ENCODE measurements around the gene OR10D3.

Gene OR10D3

GRCh38 chr11:124202951-124203350 is 19.8 kb downstream of the OR10D3 start:
- H3K4me3 ChIP-seq (ENCODE audit: low read depth, low read length): no peak overlapping the region
- in situ Hi-C loops (cut with HindIII; ENCODE audit: low sequenced_read_pairs): no loop called here
- DNase-seq (ENCODE audit: low read depth): no peak
- TF ChIP-seq, protein P1, sequence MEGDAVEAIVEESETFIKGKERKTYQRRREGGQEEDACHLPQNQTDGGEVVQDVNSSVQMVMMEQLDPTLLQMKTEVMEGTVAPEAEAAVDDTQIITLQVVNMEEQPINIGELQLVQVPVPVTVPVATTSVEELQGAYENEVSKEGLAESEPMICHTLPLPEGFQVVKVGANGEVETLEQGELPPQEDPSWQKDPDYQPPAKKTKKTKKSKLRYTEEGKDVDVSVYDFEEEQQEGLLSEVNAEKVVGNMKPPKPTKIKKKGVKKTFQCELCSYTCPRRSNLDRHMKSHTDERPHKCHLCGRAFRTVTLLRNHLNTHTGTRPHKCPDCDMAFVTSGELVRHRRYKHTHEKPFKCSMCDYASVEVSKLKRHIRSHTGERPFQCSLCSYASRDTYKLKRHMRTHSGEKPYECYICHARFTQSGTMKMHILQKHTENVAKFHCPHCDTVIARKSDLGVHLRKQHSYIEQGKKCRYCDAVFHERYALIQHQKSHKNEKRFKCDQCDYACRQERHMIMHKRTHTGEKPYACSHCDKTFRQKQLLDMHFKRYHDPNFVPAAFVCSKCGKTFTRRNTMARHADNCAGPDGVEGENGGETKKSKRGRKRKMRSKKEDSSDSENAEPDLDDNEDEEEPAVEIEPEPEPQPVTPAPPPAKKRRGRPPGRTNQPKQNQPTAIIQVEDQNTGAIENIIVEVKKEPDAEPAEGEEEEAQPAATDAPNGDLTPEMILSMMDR (IDR thresholded peaks at IDR 0.05; ENCODE audit: low read depth, low read length, missing control alignments): no peak

- in situ Hi-C loops (cut with HindIII; ENCODE audit: low sequenced_read_pairs): no loop called here
- no peak for DNase-seq (ENCODE audit: low read depth)
- no peak overlapping the region for H3K4me3 ChIP-seq (ENCODE audit: low read depth, low read length)
- TF ChIP-seq, protein P1 (IDR thresholded peaks at IDR 0.05; ENCODE audit: low read depth, low read length, missing control alignments): no peak
Measured at GRCh38 chr11:124204008-124204407, 20.9 kb downstream of the OR10D3 start.

DNA sequence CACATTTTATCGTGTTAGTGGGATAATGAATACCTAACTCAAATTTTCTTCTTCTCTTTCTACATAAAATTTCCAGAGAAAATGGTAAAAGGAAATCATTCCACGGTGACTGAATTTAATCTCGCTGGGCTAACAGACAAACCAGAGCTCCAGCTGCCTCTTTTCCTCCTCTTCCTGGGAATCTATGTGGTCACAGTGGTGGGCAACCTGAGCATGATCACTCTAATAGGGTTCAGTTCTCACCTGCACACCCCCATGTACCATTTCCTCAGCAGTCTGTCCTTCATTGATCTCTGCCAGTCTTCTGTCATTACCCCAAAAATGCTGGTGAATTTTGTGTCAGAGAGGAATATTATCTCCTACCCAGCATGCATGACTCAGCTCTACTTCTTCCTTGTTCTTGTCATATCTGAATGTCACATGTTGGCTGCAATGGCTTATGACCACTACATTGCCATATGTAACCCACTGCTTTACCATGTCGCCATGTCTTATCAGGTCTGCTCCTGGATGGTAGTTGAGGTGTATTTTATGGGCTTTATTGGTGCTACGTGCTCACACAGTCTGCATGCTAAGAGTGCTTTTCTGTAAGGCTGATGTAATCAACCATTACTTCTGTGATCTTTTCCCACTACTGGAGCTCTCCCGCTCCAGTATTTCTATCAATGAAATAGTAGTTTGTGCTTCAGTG is 24.1 kb downstream of the OR10D3 start:
- DNase-seq (ENCODE audit: low read depth): no peak
- no peak overlapping the region for H3K4me3 ChIP-seq (ENCODE audit: low read depth, low read length)
- in situ Hi-C loops (cut with HindIII; ENCODE audit: low sequenced_read_pairs): no loop called here
- TF ChIP-seq, protein P1 (IDR thresholded peaks at IDR 0.05; ENCODE audit: low read depth, low read length, missing control alignments): no peak

DNA sequence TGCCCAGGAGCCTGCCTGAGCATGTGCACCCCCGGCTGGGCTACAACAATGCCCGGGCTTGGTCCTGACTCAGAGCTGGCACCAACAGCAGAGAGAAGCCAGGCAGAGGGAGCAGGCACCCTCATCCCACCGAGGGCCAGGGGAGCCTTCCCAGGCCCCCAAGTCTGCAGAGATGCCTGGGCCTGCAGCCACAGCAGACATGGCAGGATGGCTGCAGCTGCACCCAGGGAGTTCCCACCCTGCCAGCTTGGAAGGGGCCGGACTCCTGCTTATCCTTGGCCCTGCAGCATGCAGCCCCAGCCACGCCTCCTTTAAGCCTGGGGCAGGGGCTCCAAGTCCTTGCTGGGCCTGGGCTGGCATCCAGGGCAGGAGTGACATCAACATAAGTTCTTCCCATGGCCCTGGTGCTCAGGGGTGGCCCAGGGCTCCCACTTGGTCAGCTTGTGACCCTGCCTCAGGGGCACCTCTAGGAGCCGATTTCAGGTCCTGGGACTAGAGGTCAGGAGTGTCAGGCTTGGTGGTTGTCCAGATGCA is 26.7 kb downstream of the OR10D3 start:
- H3K4me3 ChIP-seq (ENCODE audit: low read depth, low read length): no peak overlapping the region
- TF ChIP-seq, protein P1 (IDR thresholded peaks at IDR 0.05; ENCODE audit: low read depth, low read length, missing control alignments): no peak
- DNase-seq (ENCODE audit: low read depth): no peak
- in situ Hi-C loops (cut with HindIII; ENCODE audit: low sequenced_read_pairs): no loop called here

GRCh38 chr11:124210421-124210820 is 27.3 kb downstream of the OR10D3 start:
- H3K4me3 ChIP-seq (ENCODE audit: low read depth, low read length): no peak overlapping the region
- DNase-seq (ENCODE audit: low read depth): no peak
- TF ChIP-seq, protein P1 (IDR thresholded peaks at IDR 0.05; ENCODE audit: low read depth, low read length, missing control alignments): no peak
- in situ Hi-C loops (cut with HindIII; ENCODE audit: low sequenced_read_pairs): no loop called here

DNA sequence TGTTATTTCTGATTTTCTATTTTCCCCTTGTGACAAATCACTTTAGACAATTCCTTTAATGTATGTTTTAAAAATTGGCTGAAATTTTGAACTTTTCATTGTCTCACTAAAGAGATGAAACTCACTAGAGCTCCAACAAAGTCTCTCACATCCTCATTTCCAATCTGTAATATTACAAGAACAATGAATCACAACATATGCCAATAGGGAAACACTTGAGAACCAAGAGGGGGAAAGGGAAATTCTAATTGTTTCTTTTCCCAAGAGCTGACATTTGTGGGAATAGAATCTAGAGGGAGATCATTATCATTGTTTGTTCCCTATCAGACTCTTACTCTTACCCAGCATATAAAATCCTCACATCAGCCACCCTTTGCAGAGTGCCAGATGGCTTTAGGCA is 28.2 kb downstream of the OR10D3 start:
- TF ChIP-seq, protein P1 (IDR thresholded peaks at IDR 0.05; ENCODE audit: low read depth, low read length, missing control alignments): no peak
- no peak overlapping the region for H3K4me3 ChIP-seq (ENCODE audit: low read depth, low read length)
- in situ Hi-C loops (cut with HindIII; ENCODE audit: low sequenced_read_pairs): no loop called here
- DNase-seq (ENCODE audit: low read depth): no peak
